WTC11 (cell line): Measurements from ENCODE around the gene OR6C2. TPM values are rescaled to one million over a fixed set of nuclear protein-coding genes. Genes with fewer than 3 reads are reported as not detected.

Experiments used
- ATAC-seq: fragments of 200-7000 bp; cut with Tn5 transposase; 2 replicates; pipeline ENCODE4 v1.10.0; 2021; ENCODE audit warnings: mild to moderate bottlenecking, moderate library complexity
- CTCF ChIA-PET: fragments of 300-600 bp; sonication (Branson Sonifier 250); formaldehyde crosslinking; loops from one replicate; lab custom pipeline; 2021; ENCODE audit warnings: antibody characterized with exemption; lab: Charles Lee
- POLR2A ChIA-PET: fragments of 350-600 bp; sonication (Branson Sonifier 250); formaldehyde crosslinking; loops from one replicate; lab custom pipeline; 2021; ENCODE audit warnings: antibody characterized with exemption; lab: Charles Lee
- DNase-seq: peaks from one replicate; pipeline ENCODE4 v3.0.0; 2021; ENCODE audit warnings: low spot score
- H3K27ac Mint-ChIP-seq: 2 replicates; pipeline ENCODE4 v1.8.0; 2021; ENCODE audit warnings: mixed read lengths
- H3K27me3 Mint-ChIP-seq: 2 replicates; pipeline ENCODE4 v1.8.0; 2021; ENCODE audit warnings: low read depth, mild to moderate bottlenecking, moderate library complexity, mixed read lengths
- H3K36me3 Mint-ChIP-seq: 2 replicates; pipeline ENCODE4 v1.8.0; 2021; ENCODE audit warnings: mixed read lengths
- H3K4me1 Mint-ChIP-seq: 2 replicates; pipeline ENCODE4 v1.8.0; 2022; ENCODE audit warnings: mixed read lengths
- H3K4me3 Mint-ChIP-seq: 2 replicates; pipeline ENCODE4 v1.8.0; 2021; ENCODE audit warnings: mild to moderate bottlenecking, moderate library complexity, mixed read lengths
- H3K9me3 Mint-ChIP-seq: 2 replicates; pipeline ENCODE4 v1.8.0; 2021; ENCODE audit warnings: mixed read lengths
- CREB1 ChIP-seq: sonication (generic); formaldehyde crosslinking; IDR thresholded peaks from 2 replicates; pipeline ENCODE4 v1.8.0; 2023; ENCODE audit warnings: mild to moderate bottlenecking, missing genetic modification reagents
- CREM ChIP-seq: sonication (generic); formaldehyde crosslinking; IDR thresholded peaks from 2 replicates; pipeline ENCODE4 v1.8.1; 2022; ENCODE audit warnings: mild to moderate bottlenecking, missing genetic modification reagents, moderate library complexity
- ERG ChIP-seq: fragments of 250-450 bp; sonication (Bioruptor Pico); IDR thresholded peaks from 2 replicates; pipeline ENCODE4 v1.8.0; 2021; ENCODE audit warnings: mild to moderate bottlenecking
- FOXK1 ChIP-seq: sonication (generic); formaldehyde crosslinking; IDR thresholded peaks from 2 replicates; pipeline ENCODE4 v1.8.0; 2022; ENCODE audit warnings: mild to moderate bottlenecking, moderate library complexity, missing genetic modification reagents
- JAZF1 ChIP-seq: fragments of 250-450 bp; sonication (Bioruptor Pico); IDR thresholded peaks from 2 replicates; pipeline ENCODE4 v1.9.0; 2021; ENCODE audit warnings: moderate library complexity, mild to moderate bottlenecking, inconsistent platforms
- JUN ChIP-seq: sonication (generic); formaldehyde crosslinking; IDR thresholded peaks from 2 replicates; pipeline ENCODE4 v1.8.0; 2023; ENCODE audit warnings: mild to moderate bottlenecking, missing genetic modification reagents
- NFATC4 ChIP-seq: fragments of 250-450 bp; sonication (Bioruptor Pico); IDR thresholded peaks from 2 replicates; pipeline ENCODE4 v1.9.0; 2021; ENCODE audit warnings: mild to moderate bottlenecking
- NFYB ChIP-seq: sonication (generic); formaldehyde crosslinking; conservative IDR thresholded peaks from 2 replicates; pipeline ENCODE4 v1.8.0; 2022; ENCODE audit warnings: low read depth, missing genetic modification reagents
- NR3C1 ChIP-seq: sonication (generic); formaldehyde crosslinking; conservative IDR thresholded peaks from 2 replicates; pipeline ENCODE4 v1.8.1; 2023; ENCODE audit warnings: low read depth, mild to moderate bottlenecking, missing genetic modification reagents
- OVOL2 ChIP-seq: fragments of 250-450 bp; sonication (Bioruptor Pico); IDR thresholded peaks from 2 replicates; pipeline ENCODE4 v1.9.0; 2021; ENCODE audit warnings: mild to moderate bottlenecking, borderline replicate concordance
- PREB ChIP-seq: sonication (generic); formaldehyde crosslinking; IDR thresholded peaks from 2 replicates; pipeline ENCODE4 v1.8.1; 2022; ENCODE audit warnings: mild to moderate bottlenecking, missing genetic modification reagents, moderate library complexity, borderline replicate concordance
- RELA ChIP-seq: sonication (generic); formaldehyde crosslinking; IDR thresholded peaks from 2 replicates; pipeline ENCODE4 v1.8.1; 2022; ENCODE audit warnings: missing genetic modification reagents, mild to moderate bottlenecking, borderline replicate concordance
- SP1 ChIP-seq: sonication (generic); formaldehyde crosslinking; conservative IDR thresholded peaks from 2 replicates; pipeline ENCODE4 v1.8.1; 2022; ENCODE audit warnings: missing genetic modification reagents
- USF1 ChIP-seq: sonication (generic); formaldehyde crosslinking; IDR thresholded peaks from 2 replicates; pipeline ENCODE4 v1.8.0; 2022; ENCODE audit warnings: mild to moderate bottlenecking, missing genetic modification reagents
- ZBTB21 ChIP-seq: sonication (generic); formaldehyde crosslinking; IDR thresholded peaks from 2 replicates; pipeline ENCODE4 v1.8.1; 2023; ENCODE audit warnings: mild to moderate bottlenecking, missing genetic modification reagents, borderline replicate concordance
- ZMAT4 ChIP-seq: fragments of 250-450 bp; sonication (Bioruptor Pico); IDR thresholded peaks from 2 replicates; pipeline ENCODE4 v1.9.0; 2021; ENCODE audit warnings: mild to moderate bottlenecking
- ZNF396 ChIP-seq: fragments of 250-450 bp; sonication (Bioruptor Pico); IDR thresholded peaks from 2 replicates; pipeline ENCODE4 v1.8.0; 2021; ENCODE audit warnings: mild to moderate bottlenecking, moderate library complexity, borderline replicate concordance
- total RNA-seq: library from RNA; stranded (reverse); gene quantifications from 3 replicates; pipeline ENCODE4 v1.2.3, GENCODE V29; 2021
- TF ChIP-seq, protein P1 (sequence below): fragments of 250-450 bp; sonication (Bioruptor Pico); IDR thresholded peaks from 2 replicates; pipeline ENCODE4 v1.9.0; 2021; ENCODE audit warnings: mild to moderate bottlenecking
- TF ChIP-seq, protein P2 (sequence below): sonication (generic); formaldehyde crosslinking; IDR thresholded peaks from 2 replicates; pipeline ENCODE4 v1.8.1; 2022; ENCODE audit warnings: low read depth, mild to moderate bottlenecking, moderate library complexity, missing genetic modification reagents, borderline replicate concordance
- TF ChIP-seq, protein P3 (sequence below): sonication (generic); formaldehyde crosslinking; IDR thresholded peaks from 2 replicates; pipeline ENCODE4 v1.8.0; 2022; ENCODE audit warnings: mild to moderate bottlenecking, missing genetic modification reagents
- TF ChIP-seq, protein P4 (sequence below): sonication (generic); formaldehyde crosslinking; IDR thresholded peaks from 2 replicates; pipeline ENCODE4 v1.8.0; 2022; ENCODE audit warnings: mild to moderate bottlenecking, missing genetic modification reagents
- TF ChIP-seq, protein P5 (sequence below): sonication (generic); formaldehyde crosslinking; IDR thresholded peaks from 2 replicates; pipeline ENCODE4 v1.8.1; 2022; ENCODE audit warnings: mild to moderate bottlenecking, moderate library complexity, missing genetic modification reagents
- TF ChIP-seq, protein P6 (sequence below): sonication (generic); formaldehyde crosslinking; IDR thresholded peaks from 2 replicates; pipeline ENCODE4 v1.8.1; 2022; ENCODE audit warnings: missing genetic modification reagents, borderline replicate concordance

OR6C2 gene
- total RNA-seq, 1 experiment from 2014 or later, result not detected

DNA sequence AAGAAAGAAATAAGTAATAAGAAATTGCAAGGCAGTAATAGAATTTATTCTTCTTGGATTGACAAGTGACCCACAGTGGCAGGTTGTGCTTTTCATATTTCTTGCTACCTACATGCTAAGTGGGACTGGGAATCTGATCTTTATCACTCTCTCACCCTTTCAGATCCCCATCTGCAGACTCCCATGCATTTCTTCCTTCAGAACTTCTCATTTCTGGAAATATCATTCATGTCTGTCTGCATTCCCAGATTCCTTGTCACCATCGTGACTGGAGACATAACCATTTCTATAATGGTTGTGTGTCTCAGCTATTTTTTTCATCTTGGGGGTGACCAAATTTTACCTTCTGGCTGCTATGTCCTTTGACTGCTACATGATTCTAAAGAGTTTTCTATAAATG lies 47.5 kb upstream of the OR6C2 start (continued):
- TF ChIP-seq, protein P1, sequence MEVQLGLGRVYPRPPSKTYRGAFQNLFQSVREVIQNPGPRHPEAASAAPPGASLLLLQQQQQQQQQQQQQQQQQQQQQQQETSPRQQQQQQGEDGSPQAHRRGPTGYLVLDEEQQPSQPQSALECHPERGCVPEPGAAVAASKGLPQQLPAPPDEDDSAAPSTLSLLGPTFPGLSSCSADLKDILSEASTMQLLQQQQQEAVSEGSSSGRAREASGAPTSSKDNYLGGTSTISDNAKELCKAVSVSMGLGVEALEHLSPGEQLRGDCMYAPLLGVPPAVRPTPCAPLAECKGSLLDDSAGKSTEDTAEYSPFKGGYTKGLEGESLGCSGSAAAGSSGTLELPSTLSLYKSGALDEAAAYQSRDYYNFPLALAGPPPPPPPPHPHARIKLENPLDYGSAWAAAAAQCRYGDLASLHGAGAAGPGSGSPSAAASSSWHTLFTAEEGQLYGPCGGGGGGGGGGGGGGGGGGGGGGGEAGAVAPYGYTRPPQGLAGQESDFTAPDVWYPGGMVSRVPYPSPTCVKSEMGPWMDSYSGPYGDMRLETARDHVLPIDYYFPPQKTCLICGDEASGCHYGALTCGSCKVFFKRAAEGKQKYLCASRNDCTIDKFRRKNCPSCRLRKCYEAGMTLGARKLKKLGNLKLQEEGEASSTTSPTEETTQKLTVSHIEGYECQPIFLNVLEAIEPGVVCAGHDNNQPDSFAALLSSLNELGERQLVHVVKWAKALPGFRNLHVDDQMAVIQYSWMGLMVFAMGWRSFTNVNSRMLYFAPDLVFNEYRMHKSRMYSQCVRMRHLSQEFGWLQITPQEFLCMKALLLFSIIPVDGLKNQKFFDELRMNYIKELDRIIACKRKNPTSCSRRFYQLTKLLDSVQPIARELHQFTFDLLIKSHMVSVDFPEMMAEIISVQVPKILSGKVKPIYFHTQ, result no peak
- TF ChIP-seq NFATC4, result no peak
- no peak for TF ChIP-seq SP1 (CRISPR knock-in tag)

GRCh38 chr12:55400229-55400628 lies 43.6 kb upstream of the OR6C2 start, which contains the start of gene OR6C65:
Gene OR6C65, plus strand, starts transcription at chr12:55400529. Its CDS starts 0 bp downstream, at chr12:55400529.
- no peak for DNase-seq
- no peaks in the 10 kb centered on the region for H3K4me1 Mint-ChIP-seq
- no peak within 1 kb of the TSS for H3K27ac Mint-ChIP-seq
- POLR2A ChIA-PET, result no interaction called here
- H3K36me3 Mint-ChIP-seq, result no peaks in the 10 kb centered on the region
- CTCF ChIA-PET, result interaction anchor here (0.6 kb wide), 1 partner anchor 44 kb away, joined by 3 read pairs; the partner anchor contains the start of gene OR6C2
- ATAC-seq, result no peak
- no peak within 1 kb of the TSS for H3K4me3 Mint-ChIP-seq
- peaks cover 3% of the 10 kb centered on the region; the same call in 1 of the 2 replicates for H3K9me3 Mint-ChIP-seq
- no peaks in the 10 kb centered on the region for H3K27me3 Mint-ChIP-seq
- no peak for TF ChIP-seq FOXK1 (CRISPR knock-in tag)
- TF ChIP-seq JAZF1 (CRISPR knock-in tag), result no peak
- TF ChIP-seq USF1 (CRISPR knock-in tag), result no peak
- TF ChIP-seq, protein P2, sequence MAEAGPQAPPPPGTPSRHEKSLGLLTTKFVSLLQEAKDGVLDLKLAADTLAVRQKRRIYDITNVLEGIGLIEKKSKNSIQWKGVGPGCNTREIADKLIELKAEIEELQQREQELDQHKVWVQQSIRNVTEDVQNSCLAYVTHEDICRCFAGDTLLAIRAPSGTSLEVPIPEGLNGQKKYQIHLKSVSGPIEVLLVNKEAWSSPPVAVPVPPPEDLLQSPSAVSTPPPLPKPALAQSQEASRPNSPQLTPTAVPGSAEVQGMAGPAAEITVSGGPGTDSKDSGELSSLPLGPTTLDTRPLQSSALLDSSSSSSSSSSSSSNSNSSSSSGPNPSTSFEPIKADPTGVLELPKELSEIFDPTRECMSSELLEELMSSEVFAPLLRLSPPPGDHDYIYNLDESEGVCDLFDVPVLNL (CRISPR knock-in tag), result no peak
- no peak for TF ChIP-seq ERG (CRISPR knock-in tag)
- TF ChIP-seq CREM (CRISPR knock-in tag), result no peak
- TF ChIP-seq, protein P3, sequence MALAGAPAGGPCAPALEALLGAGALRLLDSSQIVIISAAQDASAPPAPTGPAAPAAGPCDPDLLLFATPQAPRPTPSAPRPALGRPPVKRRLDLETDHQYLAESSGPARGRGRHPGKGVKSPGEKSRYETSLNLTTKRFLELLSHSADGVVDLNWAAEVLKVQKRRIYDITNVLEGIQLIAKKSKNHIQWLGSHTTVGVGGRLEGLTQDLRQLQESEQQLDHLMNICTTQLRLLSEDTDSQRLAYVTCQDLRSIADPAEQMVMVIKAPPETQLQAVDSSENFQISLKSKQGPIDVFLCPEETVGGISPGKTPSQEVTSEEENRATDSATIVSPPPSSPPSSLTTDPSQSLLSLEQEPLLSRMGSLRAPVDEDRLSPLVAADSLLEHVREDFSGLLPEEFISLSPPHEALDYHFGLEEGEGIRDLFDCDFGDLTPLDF (CRISPR knock-in tag), result no peak
- TF ChIP-seq, protein P4, sequence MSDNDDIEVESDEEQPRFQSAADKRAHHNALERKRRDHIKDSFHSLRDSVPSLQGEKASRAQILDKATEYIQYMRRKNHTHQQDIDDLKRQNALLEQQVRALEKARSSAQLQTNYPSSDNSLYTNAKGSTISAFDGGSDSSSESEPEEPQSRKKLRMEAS (CRISPR knock-in tag), result no peak
- no peak for TF ChIP-seq CREB1 (CRISPR knock-in tag)
- no peak for TF ChIP-seq NFYB (CRISPR knock-in tag)
- TF ChIP-seq PREB (CRISPR knock-in tag), result no peak
- no peak for TF ChIP-seq NR3C1 (CRISPR knock-in tag)
- TF ChIP-seq ZMAT4 (CRISPR knock-in tag), result no peak
- TF ChIP-seq, protein P5, sequence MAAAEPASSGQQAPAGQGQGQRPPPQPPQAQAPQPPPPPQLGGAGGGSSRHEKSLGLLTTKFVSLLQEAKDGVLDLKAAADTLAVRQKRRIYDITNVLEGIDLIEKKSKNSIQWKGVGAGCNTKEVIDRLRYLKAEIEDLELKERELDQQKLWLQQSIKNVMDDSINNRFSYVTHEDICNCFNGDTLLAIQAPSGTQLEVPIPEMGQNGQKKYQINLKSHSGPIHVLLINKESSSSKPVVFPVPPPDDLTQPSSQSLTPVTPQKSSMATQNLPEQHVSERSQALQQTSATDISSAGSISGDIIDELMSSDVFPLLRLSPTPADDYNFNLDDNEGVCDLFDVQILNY (CRISPR knock-in tag), result no peak
- TF ChIP-seq ZBTB21 (CRISPR knock-in tag), result no peak
- TF ChIP-seq, protein P6, sequence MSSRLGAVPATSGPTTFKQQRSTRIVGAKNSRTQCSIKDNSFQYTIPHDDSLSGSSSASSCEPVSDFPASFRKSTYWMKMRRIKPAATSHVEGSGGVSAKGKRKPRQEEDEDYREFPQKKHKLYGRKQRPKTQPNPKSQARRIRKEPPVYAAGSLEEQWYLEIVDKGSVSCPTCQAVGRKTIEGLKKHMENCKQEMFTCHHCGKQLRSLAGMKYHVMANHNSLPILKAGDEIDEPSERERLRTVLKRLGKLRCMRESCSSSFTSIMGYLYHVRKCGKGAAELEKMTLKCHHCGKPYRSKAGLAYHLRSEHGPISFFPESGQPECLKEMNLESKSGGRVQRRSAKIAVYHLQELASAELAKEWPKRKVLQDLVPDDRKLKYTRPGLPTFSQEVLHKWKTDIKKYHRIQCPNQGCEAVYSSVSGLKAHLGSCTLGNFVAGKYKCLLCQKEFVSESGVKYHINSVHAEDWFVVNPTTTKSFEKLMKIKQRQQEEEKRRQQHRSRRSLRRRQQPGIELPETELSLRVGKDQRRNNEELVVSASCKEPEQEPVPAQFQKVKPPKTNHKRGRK (CRISPR knock-in tag), result no peak
- no peak for TF ChIP-seq OVOL2 (CRISPR knock-in tag)
- TF ChIP-seq ZNF396 (CRISPR knock-in tag), result no peak
- no peak for TF ChIP-seq RELA
- TF ChIP-seq JUN (CRISPR knock-in tag), result no peak
